GM21576 (cell line): Measurements from ENCODE around the gene FOXRED2.
"Not testable (repeated sequence)": the region's sequence is repeated elsewhere in the genome, so short reads cannot be mapped to it uniquely, and the experiment has no call there.

ENCODE experiments used
- ATAC-seq: cut with Tn5 transposase; IDR thresholded peaks from one replicate; pipeline ENCODE4 v1.9.1; 2021; ENCODE audit warnings: mild to moderate bottlenecking, moderate library complexity; ENCODE audit not compliant: unreplicated experiment

FOXRED2 gene

GRCh38 chr22:36452250-36452977 is 54.4 kb downstream of the FOXRED2 start:
- no peak for ATAC-seq

GRCh38 chr22:36450923-36451322 is 55.9 kb downstream of the FOXRED2 start:
- ATAC-seq, result not testable (repeated sequence)

GRCh38 chr22:36449596-36450175 is 57.2 kb downstream of the FOXRED2 start:
- ATAC-seq, result no peak

GRCh38 chr22:36447632-36448031 is 59.2 kb downstream of the FOXRED2 start:
- no peak for ATAC-seq

GRCh38 chr22:36445158-36445668 is 61.6 kb downstream of the FOXRED2 start:
- no peak for ATAC-seq

- no peak for ATAC-seq
These were observed 63.6 kb downstream of the FOXRED2 start for GRCh38 chr22:36443198-36443770.

GRCh38 chr22:36442506-36443197 is 64.2 kb downstream of the FOXRED2 start:
- ATAC-seq, result no peak

- ATAC-seq, result no peak
These were observed 66.3 kb downstream of the FOXRED2 start for GRCh38 chr22:36440429-36441002.

GRCh38 chr22:36439481-36440271 is 67.2 kb downstream of the FOXRED2 start:
- no peak for ATAC-seq
